ENCODE measurements around the gene MRPL48.
A peak's percentile ranks its signal among the peaks of the same experiment; 100 is the strongest.
"Not testable (repeated sequence)": the region's sequence is repeated elsewhere in the genome, so short reads cannot be mapped to it uniquely, and the experiment has no call there.

MRPL48 gene

DNA sequence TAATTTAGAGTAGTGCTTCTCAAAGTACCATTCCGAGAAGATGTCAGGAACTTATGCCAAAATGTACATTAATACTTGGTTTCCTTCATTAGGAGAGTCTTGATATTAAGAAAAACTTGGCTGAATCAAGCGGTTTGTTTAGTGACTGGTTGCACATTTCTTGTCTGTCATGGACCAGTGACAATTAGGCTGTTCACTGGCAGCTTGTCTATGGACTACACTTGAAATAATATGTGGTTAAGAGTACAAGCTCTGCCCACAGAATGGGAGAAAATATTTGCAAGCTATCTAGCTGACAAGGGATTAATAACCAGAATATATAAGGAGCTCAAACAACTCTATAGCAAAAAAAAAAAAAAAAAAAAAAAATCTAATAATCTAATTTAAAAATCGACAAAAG is 64.4 kb downstream of the MRPL48 start:
- DNase-seq = no peak

DNA sequence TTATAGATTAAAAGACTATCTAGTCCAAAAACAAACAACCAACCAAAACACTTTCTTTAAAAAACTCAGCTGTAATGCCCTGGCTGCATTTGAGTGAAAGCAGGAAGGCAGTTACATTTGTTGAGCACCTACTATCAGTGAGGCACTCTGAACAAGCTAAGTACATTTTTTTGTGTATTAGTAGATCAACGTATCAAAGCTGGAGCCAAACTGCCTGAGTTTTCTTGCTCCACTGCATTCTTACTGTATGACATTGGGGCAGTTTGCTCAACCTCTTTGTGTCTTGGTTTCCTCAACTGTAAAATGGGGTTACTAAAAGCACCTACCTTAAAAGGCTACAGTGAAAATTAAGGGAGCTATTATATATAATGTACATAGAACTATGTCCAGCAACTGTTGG is 67.0 kb downstream of the MRPL48 start:
- no peak for DNase-seq

DNA sequence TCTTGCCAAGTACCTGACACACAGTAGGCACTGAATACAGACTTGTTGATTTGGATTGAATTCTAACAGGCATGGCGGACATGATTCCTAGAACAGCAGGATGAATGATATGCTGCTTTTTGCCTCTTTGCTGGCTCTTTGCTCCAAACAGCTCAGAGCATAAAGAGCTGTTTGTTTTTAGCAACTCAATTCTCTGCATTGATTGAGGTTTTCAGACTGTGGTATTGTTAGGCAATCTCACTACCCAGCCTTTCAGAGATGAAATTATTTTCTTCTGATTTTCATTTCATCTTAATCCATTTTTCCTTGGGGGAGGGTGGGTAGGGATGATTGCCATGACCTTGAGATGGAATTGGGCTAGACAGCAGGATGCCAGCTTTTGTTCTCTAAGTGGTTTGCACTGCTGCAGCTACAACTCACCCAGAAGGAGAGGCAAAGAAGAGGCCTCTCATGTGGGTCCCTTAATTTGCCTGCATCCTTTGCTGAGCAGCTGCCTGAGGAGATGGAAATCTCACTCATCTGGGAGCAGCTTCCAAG is 68.4 kb downstream of the MRPL48 start:
- DNase-seq = no peak

DNA sequence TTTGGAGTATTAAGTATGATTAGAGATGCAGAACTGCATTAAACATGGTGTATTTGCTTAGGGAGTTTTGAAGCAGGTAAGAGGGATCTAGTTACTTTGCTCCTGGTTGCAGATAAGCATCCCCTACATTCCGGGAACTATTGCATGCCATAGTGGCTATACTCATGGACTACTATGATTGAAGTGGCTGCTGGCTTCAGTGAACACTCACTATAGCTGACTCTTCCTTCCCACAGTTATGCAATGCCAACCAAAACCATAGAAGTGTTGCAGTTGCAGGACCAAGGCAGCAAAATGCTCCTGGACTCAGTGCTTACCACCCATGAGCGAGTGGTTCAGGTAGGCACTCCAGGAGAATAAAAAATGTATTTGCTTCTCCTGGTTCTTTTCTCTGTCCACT is 72.0 kb downstream of the MRPL48 start:
- no peak for DNase-seq

DNA sequence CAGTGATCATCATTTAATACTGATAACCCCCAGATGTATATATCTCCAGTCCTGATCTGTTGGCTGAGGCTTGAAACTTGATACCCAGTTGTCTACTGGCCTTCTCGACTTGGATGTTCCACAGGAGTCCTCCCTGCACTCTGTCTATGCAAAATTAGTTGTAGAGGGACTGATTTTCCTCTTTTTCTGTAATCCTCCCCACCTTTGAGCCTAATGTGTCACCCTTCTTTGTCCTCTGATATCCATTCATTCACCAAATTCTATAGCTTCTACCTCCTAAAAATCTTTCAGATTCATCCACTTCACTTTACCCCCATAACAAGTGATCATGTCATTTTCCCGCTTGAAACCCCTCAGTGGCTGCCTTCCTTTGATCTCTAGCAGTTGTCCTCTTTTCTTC is 72.5 kb downstream of the MRPL48 start:
- DNase-seq = no peak

DNA sequence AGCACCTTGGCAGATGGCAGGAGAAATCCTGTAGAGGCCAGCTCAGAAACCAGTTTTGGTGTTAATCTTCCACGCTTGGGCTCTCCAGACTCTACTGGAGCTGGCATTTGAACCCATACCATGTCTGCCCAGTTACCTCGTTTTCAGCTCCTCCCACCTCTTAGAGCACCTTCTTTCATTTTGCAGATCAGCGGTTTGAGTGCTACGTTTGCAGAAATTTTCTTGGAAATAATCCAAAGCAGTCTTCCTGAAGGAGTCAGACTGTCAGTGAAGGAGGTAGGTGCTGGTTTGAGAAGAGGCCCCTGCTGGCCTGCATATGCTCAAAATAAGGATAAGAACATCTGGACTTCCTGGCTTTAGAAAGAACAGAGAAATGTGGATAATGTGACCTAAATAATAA is 75.3 kb downstream of the MRPL48 start:
- DNase-seq = no peak

DNA sequence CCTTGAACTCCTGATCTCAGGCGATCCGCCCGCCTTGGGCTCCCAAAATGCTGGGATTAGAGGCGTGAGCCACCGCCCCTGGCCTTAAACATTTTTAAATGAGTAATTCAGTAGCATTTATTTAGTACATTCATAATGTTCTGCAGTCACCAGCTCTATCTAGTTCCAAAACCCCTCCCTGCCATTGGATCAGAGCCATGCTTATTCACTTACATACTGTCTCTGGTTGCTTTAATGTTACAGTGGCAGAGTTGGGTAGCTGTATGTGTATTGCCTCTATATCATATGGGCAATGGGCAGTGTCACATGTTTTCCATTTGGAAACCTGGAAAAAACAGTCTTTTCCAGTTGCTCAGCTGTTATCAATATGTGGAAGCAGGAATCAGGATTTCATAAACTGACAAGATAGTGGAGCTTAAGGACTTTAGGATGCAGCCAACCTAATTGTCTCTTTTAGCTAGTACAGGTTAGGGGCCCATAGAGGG is 78.5 kb downstream of the MRPL48 start:
- no peak for DNase-seq

DNA sequence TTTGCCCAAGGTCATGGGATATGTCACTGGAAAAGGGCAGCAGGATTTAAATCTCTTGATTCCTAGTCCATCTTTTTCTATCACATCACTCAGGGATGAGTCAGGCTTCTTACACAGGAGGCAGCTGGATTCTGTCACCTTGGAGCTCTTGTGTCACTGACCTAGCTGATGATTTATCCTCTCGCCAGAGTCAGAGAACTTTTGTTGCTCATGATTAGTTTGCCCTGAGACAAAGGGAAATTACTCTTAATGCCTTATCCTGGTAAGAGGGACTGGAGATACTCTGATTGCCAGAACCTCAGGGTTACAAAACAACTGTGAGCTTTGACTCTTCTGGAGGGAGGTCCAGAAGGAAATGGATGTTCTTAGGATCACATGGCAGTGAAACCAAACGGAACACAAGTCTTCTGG is 78.9 kb downstream of the MRPL48 start:
- no peak for DNase-seq

DNA sequence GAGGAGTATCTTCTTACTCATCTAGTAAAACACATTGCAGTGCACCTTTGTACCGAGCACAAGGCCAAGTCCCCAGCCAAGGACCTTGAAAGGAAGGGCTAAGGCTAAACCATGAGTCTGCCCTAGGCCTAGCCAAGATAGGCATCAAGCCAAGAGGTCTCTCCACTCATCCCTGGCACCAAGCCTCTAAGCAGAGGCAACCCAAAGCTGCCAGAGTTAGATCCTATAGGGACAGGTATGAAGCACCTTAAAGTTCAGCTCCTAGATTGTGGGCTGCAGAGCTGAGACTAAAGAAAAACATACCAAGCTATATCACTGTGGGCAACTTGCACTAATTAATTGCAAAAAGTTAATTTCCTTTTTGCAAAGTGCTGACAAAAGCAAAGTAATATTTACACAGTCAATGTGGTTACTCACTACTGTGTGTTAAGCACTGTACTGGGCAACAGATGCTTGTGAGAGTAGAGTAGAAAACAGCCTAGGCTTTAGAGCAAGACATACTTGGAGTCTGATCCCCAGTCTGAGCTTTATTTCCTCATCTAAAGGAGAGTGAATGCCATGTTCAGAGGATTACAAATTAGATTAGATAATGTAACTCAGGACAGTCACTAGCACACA is 81.8 kb downstream of the MRPL48 start:
- no peak for DNase-seq

DNA sequence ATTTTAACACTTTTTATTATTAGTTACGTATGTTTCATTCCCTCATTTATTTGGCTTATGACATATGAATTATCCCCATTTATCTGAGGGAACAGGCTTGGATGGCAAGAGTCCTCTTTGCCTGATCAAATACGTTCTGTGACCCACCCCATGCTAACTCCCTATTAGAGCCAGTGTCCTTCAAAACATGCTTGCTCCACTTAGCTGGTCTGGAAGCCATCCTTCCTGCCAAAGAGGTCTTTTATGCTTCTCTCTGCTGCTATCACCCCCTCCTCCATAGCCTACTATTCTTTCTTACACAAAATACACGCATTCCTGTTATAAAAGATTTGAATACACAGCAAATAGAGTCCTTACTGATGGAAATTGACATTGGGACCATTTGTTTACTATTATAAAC is 82.6 kb downstream of the MRPL48 start:
- no peak for DNase-seq

DNA sequence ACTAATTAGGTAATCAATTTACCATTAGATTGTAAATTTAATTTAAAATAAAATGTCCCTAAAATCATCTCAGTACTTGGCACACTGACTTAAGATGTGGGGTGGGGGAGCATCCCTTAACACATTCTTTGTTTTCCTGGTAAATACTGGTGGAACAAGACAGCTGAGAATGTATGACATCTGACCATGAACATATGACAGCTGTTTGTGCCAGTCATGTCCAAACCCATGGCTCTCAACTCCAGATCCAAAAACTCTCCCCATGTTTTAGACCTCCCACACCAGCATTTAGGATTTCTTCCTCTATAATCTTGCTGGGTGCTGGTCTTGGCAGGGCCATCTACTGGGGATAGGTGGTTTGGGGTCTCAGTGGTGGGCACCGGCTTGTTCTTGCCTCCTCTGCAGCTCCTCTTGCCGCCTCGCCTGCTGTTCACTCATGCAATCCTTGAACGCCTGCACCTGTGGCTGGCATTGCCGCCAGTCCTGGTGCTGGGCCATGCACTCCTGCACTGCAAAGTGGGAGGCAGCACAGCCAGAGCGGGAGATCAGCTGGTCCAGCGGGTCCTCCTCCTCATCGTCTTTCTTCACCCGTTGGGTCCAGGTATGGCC is 85.2 kb downstream of the MRPL48 start:
- no peak for DNase-seq

DNA sequence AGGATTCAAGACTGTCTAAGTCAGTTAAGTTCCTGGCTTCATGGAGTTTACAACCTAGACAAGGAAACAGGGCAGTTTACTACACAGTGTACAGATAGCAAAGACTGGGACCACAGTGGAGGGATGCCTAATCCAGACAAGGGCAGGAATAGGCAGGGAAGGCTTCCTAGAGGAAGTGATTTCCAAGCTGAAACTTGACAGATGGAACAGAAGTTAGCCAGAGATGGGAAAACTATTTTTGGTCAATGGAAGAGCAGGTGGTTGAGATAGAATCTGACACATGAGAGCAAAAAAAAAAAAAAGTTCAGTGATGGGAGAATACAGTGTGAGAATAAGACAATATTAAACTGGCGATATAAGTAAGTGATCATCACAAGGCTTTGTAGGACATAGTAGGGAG is 87.7 kb downstream of the MRPL48 start:
- no peak for DNase-seq

DNA sequence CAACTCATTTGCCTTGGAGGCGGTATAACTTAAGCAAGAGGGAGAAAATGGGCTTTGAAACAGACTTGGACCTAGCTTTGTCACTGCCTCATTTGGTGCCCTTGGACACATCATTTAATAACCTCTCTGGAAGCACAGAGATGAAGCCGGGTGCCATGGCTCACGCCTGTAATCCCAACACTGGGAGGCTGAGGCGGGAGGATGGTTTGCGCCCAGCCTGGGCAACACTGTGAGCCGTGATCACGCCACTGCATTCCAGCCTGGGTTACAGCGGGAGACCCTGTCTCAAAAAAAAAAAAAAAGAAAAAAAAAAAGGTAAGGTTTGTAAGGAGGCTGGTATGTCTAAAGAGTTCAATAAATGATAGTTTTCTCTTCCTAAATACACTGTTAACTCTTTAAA is 88.2 kb downstream of the MRPL48 start:
- DNase-seq = peak; percentile 17

DNA sequence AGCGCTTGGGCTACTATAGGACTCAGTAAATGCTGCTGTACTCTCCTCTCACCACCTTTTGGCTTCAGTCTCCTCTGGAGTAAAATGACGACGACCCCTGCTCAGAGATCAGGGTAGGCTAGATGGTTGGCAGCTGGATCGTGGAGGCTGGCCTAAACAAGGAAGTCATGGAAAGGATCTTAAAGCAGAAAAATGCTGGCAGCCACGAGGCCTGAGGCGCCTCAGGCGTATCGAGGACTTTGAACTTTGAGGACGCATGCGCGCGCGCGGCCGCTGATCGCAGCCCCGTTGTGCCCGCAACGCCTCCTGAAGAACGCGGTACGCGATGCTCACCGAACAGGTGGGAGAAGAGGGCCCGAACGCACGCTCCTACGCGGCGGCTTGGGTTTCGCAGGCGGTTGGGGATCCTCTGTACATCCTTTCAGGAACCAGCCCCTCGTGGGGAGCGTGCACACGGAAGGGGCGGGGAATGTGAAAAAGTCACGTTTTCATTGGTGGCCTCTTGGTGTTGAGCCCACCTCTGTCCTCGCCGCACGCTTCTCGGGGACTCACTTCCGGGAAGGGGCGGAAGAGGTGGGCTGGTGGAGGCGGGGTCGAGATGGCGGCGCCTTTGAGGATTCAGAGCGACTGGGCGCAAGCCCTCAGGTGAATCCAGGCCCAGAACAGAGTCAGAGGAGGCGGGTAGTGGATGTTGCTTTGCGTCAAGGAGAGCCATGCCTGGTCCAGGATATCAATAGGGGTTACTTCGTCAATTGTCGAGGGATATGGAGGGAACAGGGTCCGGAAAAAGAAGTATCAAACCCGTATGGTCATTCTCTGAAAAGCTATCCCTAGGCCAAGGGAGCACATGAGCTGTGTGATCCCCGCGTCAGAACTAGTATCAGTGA is 89.0 kb downstream of the MRPL48 start, which contains the start of the genes COA4 and PAAF1:
COA4 (minus strand) TSS at position 423 of the 887 bp plus-strand sequence. CDS start 3,468 bp downstream, outside the sequence.
PAAF1 (plus strand) TSS at position 576 of the 887 bp plus-strand sequence; CDS start at position 599, 23 bp downstream.
- peak; percentile 98 for DNase-seq

DNA sequence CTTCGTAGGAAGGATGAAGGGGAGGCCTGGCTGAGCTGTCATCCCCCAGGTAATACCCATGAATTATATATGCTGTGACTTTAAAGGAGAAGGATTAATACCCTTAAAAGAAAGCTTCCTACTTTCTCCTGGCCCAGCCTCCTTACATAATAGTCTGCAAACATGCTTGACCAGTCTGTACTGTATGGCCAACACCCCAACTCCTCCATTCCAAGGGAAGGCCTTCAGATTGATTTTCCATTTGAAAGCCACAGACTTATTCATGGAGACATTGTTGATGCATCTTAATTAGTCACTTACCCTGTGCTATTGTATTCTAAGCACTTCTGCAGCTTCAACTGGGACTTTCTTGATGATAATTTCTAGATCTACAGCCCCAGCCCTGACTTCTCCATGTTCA is 91.1 kb downstream of the MRPL48 start:
- no peak for DNase-seq

DNA sequence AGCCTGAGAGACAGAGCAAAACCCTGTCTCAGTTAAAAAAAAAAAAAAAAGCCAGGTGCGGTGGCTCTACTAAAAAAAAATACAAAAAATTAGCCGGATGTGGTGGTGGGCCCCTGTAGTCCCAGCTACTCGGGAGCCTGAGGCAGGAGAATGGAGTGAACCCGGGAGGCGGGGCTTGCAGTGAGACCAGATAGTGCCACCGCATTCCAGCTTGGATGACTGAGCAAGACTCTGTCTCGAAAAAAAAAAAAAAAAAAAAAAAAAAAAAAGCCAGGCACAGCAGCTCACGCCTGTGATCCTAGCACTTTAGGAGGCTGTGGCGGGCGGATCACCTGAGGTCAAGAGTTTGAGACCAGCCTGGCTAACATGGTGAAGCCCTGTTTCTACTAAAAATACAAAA is 92.8 kb downstream of the MRPL48 start:
- DNase-seq = not testable (repeated sequence)

DNA sequence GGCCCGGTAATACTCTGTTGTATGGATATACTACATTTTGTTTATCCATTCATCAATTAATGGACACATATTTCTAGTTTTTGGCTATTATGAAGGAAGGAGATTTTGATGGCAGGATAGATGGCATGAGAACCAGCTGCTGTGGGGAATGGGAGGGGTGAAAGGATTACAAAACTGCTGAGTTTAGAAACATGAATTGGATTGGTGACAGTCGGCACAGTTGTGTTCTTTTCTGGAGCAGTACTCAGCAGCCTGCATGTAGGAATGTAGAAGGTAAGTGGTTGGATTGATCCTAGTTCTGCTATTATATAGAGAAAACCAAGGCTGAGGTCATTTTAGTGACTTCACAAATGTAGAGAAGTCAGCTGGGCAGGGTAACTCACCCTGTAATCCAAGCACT is 96.2 kb downstream of the MRPL48 start:
- DNase-seq = no peak

DNA sequence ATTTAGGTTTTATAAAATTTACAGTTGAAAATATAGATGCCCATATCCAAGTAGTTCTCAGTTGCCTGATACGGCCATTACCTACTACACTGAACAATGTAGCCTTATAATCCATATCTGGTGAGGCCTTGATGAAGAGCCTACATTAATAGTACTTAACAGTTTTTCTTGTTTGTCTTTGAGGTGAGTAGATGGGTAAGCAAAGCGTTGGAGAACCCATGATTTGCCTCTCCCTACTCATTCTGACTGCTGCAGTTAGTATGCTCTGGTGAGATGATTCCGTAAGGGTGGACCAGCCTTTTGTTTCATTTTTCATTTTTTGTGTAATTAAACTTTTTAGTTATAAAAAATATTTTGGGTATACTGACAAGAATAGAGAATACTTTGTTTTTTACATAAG is 100.6 kb downstream of the MRPL48 start:
- DNase-seq = no peak

DNA sequence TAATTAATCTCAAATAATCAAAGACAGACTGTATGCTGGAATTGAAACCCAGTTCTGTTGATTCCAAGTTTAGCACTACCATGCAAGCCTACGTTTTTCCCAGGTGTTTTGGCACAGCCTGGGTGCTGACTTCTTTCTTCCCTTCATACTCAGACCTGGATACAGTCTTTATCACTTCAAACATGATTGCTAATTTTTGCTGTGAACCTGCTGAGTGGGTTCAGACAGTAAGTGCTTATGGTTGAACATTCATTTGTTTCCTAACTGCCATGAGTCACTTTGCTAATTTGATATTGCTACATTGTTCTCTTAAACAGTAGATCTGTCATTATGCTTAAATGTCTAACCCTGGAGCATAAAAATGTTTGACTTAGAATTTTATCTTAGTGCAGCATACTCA is 101.3 kb downstream of the MRPL48 start:
- DNase-seq = no peak

DNA sequence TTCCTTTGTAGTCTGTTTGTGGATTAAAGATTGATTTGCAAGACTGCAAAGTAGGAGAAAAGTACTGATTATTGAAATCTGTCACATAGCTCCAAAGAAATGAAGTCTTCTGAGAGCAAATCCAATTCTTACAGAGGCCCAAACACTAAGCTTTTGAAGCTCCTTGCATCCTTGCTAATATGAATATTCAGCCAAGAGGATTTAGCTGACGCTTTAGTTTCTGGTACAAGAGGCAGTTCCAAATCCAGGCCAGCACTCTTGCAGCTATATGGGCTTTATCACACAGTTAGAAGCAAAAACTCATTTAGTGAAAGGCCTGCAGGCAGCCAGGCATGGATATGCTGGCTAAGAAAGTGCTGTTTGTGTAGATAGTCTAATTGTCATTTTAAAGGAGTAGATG is 101.9 kb downstream of the MRPL48 start:
- DNase-seq = no peak

DNA sequence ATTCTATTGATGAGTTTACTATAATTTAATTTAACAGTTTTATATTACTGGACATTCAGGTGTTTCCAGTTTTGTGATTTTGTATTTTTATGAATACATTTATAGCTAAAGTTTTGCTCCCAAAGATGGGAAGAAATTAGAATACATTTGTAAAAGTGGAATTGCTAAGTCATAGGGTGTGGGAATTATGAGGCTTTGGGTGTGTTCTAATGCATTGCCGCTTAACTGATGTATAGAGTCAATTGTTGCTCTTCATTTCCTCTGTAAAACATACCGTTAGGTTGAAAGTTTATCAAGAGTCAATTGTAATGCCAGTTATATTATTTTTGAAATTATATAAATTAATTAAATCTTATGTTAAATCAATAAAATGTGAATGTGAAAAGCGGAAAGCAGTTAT is 105.4 kb downstream of the MRPL48 start:
- no peak for DNase-seq

DNA sequence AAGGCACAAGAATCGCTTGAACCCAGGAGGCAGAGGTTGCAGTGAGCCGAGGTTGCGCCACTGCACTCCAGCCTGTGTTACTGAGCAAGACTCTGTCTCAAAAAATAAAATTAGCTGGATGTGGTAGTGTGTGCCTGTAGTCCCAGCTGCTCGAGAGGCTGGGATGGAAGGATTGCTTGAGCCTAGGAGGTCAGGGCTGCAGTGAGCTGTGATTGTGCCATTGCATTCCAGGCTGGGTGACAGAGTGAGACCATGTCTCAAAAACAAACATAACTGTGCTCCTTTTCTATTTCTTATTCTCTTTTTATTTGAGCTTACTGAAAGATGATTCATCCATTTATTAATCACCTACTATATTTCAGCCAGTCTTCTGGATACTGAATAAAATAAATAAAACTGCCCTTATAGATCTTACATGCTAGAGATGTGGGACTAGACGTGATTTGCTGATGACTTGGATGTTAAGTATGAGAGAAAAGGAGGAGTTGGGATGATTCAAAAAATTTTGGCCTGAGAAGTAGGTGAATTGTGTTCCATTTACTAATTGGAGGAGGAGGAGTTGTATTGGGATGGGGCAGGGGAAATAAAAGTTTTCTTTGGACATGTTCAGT is 107.2 kb downstream of the MRPL48 start:
- DNase-seq = no peak

DNA sequence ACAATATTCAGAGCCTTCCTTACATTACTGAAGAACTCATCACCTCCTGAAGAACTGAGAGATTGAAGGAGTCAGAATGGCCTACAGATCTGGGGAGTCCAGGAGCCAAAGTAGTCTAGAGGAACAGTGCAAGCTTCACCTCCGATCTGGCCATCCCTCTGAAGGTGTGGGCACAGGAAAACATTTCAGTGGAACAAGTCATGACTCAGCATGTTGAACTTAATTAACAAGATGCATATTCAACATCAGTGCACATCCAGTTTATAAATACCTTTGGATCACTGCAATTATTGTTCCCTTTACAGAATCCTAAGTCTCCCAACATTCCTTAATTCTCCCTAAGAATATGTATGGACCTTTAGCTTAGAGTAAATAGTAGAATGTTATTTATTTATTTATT is 114.6 kb downstream of the MRPL48 start:
- no peak for DNase-seq
